Activated naive CD8-positive, alpha-beta T cell treated with anti-CD3 and anti-CD28 coated beads, Interleukin-2, amount 50 U/mL, for 16 hours (primary cell): ENCODE data around the gene CD200.
"Not testable (repeated sequence)": the region's sequence is repeated elsewhere in the genome, so short reads cannot be mapped to it uniquely, and the experiment has no call there.

Source experiments
- DNase-seq: peaks from one replicate; pipeline ENCODE4 v3.0.0-alpha.2; 2020; ENCODE audit warnings: low read depth, low spot score

The CD200 gene

DNA sequence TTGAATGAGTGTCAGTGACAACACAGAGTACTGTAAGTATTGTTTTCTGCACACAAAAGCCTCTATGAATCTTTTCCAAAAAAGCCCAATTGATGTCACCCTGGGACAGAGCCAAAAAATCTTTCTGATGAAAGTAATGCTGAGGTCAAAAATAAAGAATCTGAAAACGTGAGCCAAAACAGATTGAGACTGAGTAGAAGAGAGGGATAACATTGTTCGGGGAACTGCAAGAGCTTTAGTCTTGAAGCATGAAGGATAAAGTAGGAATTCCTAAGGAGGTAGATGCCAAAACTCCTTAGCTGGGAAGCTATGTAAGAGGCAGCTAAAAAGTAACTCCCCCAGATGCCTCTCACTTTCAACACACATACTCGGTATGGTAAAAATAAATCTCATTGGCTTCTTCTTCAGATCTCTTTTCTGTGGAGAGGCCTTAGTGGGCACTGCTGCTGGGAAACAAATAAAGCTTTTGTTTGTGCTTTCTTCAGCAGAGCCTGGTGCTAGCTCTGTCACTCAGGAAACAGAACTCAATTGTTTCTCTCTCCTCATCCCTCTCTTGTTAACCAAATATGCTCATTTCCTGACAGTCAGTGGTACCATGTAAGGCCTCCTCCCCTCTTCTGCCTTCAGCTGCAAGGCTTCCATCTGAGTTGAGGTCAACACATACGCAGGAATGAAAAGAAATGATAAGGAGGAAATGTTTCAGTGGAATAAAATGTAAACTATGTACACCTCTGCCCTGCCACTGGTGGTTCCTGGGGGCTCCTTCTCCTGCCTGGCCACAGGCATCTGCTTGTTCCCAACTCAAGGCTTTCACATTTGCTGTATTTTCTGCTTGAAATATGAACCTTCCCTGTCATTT is 58.1 kb downstream of the CD200 start:
- no peak for DNase-seq

DNA sequence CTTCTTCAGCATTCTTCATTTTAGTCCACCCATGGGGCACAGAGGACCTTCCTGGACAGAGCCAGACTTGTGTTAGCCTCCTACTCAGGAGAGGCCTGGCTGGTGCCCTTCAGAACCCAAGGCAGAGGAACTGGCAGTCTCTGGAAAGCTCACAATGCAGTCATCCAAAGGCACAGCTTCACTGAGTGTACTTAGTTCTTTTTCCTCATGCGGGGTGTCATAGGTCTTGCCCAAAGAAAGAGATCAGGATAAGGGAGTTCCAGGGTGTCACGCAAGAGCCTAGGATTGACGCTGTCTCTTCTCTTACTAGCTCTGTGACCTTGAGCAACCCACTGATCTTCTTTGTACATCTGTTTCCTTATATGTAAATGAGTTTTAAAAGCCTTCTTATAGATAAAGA is 58.7 kb downstream of the CD200 start:
- DNase-seq, result no peak

DNA sequence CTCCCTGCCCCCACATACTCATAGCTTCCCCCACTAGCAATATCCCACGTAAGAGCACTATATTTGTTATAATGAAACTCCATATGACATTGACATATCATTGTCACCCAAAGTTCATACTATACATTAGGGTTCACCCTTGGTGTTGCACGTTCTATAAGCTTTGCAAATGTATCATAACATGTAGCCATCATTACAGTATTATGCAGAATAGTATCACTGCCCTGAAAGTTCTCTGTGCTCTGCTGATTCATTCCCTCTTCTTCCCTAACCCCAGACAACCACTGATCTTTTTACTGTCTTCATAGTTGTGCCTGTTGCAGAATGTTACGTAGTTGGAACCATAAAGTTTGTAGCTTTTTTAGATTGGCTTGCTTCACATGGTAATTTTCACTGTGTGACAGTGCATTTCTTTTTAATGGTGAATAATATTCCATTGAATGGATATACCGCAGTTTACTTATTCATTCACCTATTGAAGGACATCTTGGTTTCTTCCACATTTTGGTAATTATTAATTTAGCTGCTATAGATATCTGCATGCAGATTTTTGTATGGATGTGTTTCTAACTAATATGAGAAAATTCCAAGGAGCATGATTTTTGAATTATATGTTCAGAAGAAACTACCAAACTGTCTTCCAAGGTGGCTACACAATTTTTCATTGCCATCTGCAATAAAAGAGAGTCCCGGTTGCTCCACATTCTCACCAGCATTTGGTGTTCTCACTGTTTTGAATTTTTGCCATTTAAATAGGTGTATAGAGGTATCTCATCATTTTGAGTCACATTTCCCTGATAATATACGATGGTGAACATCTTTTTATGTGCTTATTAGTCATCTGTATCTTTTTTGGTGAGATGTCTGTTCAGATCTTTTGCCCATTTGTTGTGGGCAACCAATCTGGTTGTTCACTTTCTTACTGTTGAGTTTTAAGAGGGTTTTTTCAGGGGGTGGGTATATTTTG is 59.7 kb downstream of the CD200 start:
- no peak for DNase-seq

DNA sequence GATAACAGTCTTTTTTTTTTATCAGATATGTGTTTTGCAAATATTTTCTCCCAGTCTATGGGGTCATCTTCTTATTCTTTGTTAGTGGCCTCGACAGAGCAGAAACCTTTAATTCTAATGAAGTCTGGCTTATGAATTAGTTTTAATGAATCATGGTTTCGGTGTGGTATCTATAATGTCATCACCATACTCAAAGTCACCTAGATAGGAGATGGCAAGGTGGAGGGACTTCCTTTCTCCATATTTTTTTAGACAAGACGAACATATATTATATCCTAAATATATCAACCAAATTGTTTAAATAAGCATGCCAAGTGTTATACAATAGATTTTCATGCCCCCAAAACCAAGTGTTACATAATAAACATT is 60.4 kb downstream of the CD200 start:
- no peak for DNase-seq

DNA sequence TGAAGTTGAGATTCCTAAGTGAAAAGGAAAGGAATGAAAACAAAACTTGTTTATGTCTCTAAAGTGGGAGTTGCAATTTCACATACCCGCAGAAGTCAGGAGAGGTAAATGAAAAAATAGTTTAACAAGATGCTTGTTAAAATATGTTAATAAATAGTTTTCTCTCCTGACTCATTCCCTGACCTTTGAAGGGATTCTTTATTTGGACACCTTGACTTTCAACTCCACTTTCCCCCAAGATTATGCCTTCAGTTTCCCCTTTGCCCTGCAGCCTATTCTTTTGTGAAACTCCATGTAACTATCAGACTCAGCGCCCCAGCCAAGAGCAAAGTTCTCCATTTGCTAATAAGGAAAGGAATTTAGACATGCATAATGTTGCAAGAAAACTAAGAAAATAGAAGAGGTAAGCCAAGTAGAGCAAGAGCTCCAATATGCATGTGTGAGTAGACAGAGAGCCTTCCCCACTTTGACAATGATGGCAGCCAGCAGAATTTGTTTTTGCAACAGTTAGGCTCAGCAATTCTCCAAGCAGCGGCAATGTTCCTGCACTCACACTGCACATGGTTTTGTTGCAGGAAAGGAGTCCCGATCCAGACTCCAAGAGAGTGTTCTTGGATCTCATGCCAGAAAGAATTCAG is 61.2 kb downstream of the CD200 start:
- no peak for DNase-seq

DNA sequence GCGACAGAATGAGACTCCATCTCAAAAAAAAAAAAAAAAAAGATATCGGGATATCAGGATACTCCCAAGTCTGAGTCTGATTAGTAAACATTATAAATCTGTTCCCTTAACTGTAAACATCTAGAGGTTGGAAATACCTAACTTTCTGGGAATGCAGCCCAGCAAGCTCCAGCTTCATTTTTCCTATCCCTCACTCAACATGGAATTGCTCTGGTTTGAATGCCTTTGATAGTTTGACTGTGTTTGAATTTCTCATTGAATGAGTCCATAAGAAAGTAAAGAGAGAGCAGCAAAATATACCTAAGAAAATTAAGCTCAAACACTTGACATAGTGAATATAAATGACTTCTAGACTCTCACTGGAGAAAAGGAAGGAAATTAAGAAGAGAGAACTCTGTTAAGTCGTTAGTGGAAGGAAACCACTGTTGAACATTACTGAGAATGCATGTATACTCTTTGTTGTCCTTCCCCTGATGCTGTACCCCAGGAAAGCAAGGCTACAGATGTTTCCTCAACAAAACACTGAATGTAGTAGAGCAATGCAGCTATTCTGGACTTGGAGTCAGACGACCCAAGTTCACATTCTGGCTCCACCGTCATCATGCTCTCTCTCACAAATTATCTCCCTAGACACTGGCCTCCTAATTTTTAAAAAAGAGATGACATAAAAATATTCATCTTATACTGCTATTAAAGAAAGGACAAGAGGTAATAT is 62.4 kb downstream of the CD200 start:
- DNase-seq, result no peak

DNA sequence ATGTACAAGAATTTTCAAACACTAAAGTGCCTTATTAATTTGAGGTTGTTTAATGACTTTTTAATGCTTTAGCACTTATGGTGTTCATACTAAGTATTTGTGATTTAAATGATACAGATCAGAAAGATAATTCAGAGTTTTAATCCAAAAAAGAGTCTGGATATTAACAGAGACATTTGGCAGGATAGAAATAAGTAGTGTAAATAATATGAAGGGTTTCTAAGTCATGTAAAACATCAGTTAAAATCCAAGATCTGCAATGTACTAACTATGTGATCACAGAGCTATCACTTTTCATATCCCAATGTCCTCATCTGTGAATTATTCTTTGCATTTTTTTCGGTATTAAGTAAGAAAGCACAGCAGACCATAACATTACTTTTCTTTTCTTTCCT is 62.9 kb downstream of the CD200 start:
- no peak for DNase-seq

DNA sequence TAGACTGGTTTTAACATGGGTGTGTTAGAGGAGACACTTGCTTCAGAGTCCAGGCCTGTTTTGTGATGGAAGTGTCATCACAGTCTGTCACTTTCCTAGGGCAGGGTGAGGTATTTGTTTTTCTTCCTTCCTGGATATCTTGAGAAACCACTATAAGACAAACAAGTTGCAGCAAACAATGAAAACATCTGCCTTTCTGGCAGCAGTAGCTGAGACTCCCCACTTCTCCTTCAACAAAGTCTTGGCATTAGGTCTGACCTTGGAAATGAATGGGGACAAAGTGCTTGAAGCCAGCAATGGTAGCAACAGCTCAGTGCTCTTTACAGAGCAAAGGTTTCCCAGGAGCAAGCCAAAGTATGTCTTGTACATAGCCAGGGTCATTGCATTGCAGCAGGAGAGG is 64.6 kb downstream of the CD200 start:
- DNase-seq, result no peak

DNA sequence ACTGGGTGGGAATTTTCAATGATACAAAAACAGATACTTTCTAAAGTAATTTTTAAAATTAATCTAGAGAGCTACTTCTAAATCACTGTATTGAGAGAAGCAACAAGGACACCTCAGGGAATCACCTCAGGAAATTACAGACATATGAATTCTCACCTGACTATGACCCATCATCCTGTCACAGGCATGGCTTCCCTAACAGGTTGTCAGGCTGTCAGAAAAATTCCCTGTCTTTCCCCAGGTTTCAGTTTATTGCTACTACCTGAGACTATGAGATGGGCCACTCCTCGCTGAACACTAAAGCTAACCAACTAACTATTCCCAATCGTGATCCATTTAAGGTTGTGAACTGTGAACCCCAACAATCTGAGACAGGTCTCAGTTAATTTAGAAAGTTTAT is 66.1 kb downstream of the CD200 start:
- DNase-seq, result no peak

DNA sequence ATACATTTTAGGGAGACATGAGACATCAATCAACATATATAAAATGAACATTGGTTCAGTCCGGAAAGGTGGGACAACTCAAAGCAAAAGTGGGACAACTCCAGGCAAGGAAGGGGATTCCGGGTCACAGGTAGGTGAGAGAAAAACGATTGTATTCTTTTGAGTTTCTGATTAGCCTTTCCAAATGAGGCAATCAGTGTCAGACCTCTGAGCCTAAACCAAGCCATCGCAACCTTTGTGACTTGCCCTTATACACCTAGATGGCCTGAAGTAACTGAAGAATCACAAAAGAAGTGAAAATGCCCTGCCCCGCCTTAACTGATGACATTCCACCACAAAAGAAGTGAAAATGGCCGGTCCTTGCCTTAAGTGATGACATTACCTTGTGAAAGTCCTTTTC is 66.6 kb downstream of the CD200 start:
- DNase-seq, result not testable (repeated sequence)

DNA sequence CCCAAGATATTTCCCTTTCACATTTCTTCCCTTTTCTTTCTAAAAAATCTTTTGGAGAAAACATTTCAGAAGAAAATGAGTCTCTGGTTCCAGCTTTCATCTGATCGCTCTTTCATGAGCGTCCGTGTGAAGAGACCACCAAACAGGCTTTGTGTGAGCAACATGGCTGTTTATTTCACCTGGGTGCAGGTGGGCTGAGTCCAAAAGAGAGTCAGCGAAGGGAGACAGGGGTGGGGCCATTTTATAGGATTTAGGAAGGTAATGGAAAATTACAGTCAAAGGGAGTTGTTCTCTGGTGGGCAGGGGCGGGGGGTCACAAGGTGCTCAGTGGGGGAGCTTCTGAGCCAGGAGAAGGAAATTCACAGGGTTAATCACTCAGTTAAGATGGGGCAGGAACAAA is 67.4 kb downstream of the CD200 start:
- not testable (repeated sequence) for DNase-seq

DNA sequence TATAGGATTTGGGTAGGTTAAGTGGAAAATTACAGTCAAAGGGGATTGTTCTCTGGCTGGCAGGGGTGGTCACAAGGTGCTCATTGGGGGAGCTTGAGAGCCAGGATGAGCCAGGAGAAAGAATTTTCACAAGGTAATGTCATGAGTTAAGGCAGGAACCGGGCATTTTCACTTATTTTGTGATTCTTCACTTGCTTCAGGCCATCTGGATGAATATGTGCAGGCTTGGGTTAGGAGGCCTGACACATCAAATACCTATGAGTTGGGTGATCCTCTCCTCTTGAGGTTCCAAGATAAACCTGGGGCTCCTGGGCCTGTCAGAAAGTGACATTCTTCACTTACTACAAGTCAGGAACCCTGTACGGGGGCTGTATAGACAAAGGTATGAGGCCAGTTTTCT is 68.7 kb downstream of the CD200 start:
- DNase-seq, result no peak

DNA sequence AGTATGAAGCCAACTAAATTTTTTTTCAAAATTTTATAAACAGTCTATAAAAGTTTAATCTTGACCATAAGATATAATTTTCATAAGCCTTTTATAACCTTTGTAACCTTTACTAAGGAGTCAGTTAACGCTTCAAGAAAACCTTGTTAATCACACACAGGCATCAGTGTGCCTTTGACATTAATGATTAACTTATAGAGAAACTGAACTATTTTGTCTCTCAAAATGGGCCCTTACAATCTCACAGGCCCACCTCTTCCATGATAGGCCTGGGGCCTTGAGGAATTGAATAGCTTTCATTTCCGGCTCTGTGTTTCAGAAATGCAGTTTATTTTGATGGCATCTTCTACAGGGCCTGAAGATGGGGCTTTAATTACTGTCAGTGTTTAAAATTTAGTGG is 70.1 kb downstream of the CD200 start:
- DNase-seq, result no peak

DNA sequence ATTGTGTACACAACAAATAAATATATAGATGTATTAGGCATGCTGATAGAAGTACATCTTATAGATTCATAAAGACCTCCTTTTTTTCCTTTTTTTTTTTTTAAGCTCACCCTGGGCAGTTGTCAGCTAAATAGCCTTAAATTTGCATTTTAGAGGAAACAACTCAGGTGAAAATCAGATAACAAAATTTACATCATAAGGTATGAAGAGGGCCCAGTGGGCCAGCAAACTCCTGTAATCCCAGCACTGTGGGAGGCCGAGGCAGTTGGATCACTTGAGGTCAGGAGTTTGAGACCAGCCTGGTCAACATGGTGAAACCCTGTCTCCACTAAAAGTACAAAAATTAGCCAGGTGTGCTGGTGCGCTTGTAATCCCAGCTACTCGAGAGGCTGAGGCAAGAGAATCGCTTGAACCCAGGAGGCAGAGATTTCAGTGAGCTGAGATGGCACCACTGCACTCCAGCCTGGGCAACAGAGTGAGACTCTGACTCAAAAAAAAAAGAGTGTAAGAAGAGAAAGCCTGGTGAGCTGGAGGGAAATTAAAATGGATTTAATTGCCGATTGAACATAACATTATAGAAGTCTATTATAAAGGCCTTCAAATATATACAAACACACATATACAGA is 72.1 kb downstream of the CD200 start:
- DNase-seq, result not testable (repeated sequence)

DNA sequence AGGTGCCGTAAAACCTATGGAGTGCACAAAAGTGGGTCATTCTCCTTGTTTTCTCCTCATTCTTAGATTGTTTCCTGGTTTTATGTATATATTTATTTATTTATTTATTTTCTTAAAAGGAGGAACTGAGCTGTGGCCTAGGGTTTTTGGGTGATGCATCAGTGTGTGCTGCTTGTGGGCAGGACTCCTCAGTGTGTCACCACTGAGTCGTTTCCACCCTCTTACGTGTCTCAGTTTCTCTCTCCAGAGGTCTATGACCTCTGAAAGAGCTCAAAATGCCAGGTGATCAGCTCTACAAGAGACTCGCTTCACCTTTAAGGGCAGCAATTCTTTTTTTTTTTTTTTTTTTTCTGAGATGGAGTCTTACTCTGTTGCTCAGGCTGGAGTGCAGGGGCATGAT is 72.9 kb downstream of the CD200 start:
- DNase-seq, result no peak

DNA sequence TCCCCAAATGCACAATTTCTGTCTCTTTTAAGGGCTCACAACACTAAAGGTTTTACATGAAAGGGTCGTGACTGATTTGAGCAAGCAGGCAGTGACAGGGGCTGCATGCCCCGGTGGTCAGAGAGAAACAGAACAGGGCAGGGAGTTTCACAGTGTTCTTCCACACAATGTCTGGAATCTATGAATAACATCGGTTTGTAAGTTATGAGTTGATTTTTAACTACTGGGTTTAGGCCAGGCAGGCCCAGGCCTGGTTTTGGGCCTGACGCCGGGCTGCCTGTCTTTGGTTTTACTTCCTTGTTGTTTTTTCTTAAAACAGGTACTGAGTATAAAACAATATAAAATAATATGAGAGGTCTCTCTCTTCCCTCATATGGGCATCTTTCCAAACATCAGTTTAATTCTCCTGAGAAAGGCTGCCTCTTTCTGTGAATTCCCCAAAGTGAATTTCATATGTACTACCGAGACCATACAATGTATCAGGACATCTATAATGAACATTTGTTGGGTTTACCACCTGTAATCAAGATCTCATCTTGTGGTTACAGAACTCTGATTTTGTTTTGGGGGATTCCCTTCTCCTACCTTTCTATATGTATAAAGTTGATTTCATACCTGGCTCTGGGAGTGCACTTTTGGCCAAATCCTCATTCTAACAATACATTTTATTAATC is 74.4 kb downstream of the CD200 start:
- DNase-seq, result no peak

DNA sequence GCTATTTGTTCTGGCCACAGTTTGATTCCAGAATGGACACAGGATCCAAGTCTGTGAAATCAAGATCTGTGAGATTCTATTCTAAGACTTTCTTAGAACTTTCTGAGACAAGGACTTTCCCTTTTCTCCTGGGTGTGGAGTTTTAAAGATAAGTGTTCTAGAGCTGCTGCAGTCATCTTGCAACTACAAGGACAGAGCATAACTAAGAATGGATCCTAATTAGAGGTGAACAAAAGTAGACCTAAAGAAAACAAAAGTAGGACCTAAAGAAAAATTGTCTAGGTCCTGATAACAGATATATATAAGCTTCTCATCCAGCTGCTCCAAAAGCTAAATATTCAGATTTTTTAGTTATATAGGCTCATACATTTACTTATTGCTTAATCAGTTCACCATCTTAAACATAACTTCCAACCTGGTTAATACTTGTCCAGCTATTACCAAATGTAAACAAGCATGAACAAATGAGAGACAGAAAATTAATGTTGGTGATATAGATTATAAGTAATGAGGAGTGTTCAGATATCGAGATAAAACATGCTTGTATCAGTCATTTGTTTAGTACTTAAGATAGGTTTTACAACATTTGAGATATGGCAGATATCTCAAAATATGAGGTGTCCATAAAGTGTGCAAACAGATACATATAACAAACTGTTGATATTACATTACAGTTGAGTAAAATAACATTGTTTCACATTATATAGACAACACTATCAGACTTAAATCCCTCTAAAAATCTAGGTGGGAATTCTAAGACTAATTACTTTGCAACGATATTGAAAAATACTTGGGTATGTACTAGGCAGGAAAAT is 75.1 kb downstream of the CD200 start:
- no peak for DNase-seq

DNA sequence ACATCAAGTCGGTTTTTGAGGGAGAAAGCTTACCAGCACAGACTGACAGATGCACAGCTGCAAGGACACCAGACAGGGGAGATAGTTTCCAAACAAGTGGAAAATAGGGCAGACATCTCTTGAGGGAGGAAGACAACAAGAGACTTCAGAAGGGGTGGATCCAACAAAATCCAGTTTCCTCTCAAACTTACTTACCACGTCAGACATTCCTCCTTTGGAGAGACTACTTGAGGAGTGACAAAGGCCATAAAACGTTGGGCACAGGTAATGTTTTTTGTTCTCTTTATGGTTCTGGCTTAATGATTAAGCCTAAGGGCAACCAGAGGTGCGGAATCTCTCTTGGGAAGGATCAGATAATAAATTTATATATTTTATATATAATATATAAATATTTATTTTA is 76.1 kb downstream of the CD200 start:
- no peak for DNase-seq

DNA sequence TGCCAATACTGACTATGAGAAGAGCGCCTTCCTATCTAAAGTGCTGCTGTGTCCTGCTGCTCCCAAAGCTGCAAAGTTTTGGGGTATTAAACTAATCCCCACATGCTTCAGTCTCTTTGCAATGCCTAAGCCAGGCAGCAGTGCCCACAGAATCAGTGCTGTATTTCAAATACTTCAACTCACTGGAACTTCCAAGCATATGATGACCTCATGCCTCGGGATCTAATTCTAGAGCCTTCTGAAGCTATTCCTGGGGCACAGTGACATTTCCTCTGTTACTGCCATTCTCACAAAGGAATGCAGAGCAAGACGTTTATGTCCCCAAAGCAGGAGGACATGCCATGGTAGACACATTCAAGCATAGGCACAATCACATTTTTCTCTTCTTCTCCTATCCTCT is 78.5 kb downstream of the CD200 start:
- no peak for DNase-seq
